D721Med (cell line): ENCODE results near the gene IMMT.

Experiments
- DNase-seq: peaks from one replicate; pipeline ENCODE4 v3.0.0; 2011; ENCODE audit warnings: low spot score; ENCODE audit not compliant: insufficient read length
- FAIRE-seq: peaks from 2 replicates; lab custom pipeline; 2011; peaks lifted over from hg19 to GRCh38; lab: Jason Lieb, UNC
- CTCF ChIP-seq: IDR thresholded peaks from 2 replicates; pipeline ENCODE4 v1.5.1; 2012; ENCODE audit warnings: mild to moderate bottlenecking, control low read depth; ENCODE audit not compliant: insufficient read depth; ENCODE audit errors: missing control alignments

Gene IMMT

GRCh38 chr2:86105252-86105968 lies 89.9 kb downstream of the IMMT start, which contains the start of gene POLR1A:
Gene POLR1A (minus strand): TSS chr2:86105886. CDS start chr2:86105776, 110 bp downstream.
- FAIRE-seq (no peak), DNase-seq (no peak)
- no peak for TF ChIP-seq CTCF

GRCh38 chr2:86102157-86102556 lies 93.1 kb downstream of the IMMT start:
- TF ChIP-seq CTCF, result no peak
- FAIRE-seq (no peak), DNase-seq (no peak)

- no peak for FAIRE-seq
These were observed 97.3 kb downstream of the IMMT start for GRCh38 chr2:86097913-86098312.

GRCh38 chr2:86097114-86097896 lies 98.0 kb downstream of the IMMT start:
- TF ChIP-seq CTCF, result no peak
- peak; percentile 41 for FAIRE-seq
- no peak for DNase-seq

More at GRCh38 chr2:86097913-86098312, 97.3 kb downstream of the IMMT start:
- no peak for TF ChIP-seq CTCF
- DNase-seq, result no peak

GRCh38 chr2:86094229-86094628 lies 101.0 kb downstream of the IMMT start:
- FAIRE-seq, result no peak
- no peak for TF ChIP-seq CTCF
- no peak for DNase-seq
